BJ (cell line): Measurements from ENCODE around the gene SETD2. TPM values are rescaled to one million over a fixed set of nuclear protein-coding genes. Genes with fewer than 3 reads are reported as not detected.

Source experiments
- CTCF ChIA-PET: fragments of 350-600 bp; formaldehyde crosslinking; extraction: SDS; loops from one replicate; lab custom pipeline; 2021; ENCODE audit warnings: antibody characterized with exemption, inconsistent platforms; lab: Yijun Ruan, JAX
- POLR2A ChIA-PET: fragments of 300-600 bp; sonication (Branson Sonifier 250); formaldehyde crosslinking; extraction: SDS; loops from one replicate; lab custom pipeline; 2021; ENCODE audit warnings: antibody characterized with exemption; lab: Charles Lee
- DNase-seq: peaks from one replicate; pipeline ENCODE4 v3.0.0-alpha.2; 2011; ENCODE audit warnings: low read depth
- H3K27me3 ChIP-seq: 2 replicates; pipeline ENCODE4 v1.6.0; 2011; ENCODE audit warnings: low read length; ENCODE audit not compliant: control insufficient read depth, insufficient read depth
- H3K36me3 ChIP-seq: 2 replicates; pipeline ENCODE4 v1.5.1; 2011; ENCODE audit warnings: low read length; ENCODE audit not compliant: control insufficient read depth, insufficient read depth
- H3K4me3 ChIP-seq: 2 replicates; pipeline ENCODE4 v1.5.1; 2011; ENCODE audit warnings: low read depth, mild to moderate bottlenecking, control low read depth, low read length
- polyA plus RNA-seq: library from polyadenylated mRNA; depleted of rRNA; stranded (reverse); fragments of >200 nt; gene quantifications from 2 replicates; pipeline ENCODE4 v1.2.3, GENCODE V29; 2011
- TF ChIP-seq, protein P1 (sequence below): IDR thresholded peaks from 2 replicates; pipeline ENCODE4 v1.5.1; 2011; ENCODE audit warnings: low read depth, mild to moderate bottlenecking, control low read depth, inconsistent platforms, low read length, moderate library complexity; ENCODE audit not compliant: insufficient read depth

Gene SETD2
- polyA plus RNA-seq, 1 experiment = 12.9 TPM

DNA sequence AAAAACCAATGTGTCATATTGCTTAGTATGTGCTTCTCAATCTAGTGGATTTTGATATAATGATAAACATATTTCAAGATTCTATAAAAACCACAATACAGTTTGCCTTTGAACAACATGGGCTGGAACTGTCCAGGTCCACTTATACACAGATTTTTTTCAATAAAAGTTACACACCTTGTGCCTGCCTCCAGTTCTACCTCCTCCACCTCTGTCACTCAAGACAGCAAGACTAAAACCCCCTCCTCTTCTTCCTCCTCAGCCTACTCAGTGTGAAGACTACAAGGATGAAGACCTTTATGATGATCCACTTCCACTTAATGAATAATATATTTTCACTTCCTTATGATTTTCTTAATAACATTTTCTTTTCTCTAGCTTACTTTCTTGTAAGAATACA lies 5.7 kb downstream of the SETD2 start:
- no peaks in the 10 kb centered on the region for H3K27me3 ChIP-seq
- CTCF ChIA-PET = interaction anchor here (1.4 kb wide), 1 partner anchor 9 kb away, joined by 3 read pairs; no protein-coding TSS in a partner anchor
- POLR2A ChIA-PET = no interaction called here
- no peak overlapping the region for H3K4me3 ChIP-seq
- TF ChIP-seq, protein P1, sequence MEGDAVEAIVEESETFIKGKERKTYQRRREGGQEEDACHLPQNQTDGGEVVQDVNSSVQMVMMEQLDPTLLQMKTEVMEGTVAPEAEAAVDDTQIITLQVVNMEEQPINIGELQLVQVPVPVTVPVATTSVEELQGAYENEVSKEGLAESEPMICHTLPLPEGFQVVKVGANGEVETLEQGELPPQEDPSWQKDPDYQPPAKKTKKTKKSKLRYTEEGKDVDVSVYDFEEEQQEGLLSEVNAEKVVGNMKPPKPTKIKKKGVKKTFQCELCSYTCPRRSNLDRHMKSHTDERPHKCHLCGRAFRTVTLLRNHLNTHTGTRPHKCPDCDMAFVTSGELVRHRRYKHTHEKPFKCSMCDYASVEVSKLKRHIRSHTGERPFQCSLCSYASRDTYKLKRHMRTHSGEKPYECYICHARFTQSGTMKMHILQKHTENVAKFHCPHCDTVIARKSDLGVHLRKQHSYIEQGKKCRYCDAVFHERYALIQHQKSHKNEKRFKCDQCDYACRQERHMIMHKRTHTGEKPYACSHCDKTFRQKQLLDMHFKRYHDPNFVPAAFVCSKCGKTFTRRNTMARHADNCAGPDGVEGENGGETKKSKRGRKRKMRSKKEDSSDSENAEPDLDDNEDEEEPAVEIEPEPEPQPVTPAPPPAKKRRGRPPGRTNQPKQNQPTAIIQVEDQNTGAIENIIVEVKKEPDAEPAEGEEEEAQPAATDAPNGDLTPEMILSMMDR = no peak
- H3K36me3 ChIP-seq = no peaks in the 10 kb centered on the region
- DNase-seq = no peak

DNA sequence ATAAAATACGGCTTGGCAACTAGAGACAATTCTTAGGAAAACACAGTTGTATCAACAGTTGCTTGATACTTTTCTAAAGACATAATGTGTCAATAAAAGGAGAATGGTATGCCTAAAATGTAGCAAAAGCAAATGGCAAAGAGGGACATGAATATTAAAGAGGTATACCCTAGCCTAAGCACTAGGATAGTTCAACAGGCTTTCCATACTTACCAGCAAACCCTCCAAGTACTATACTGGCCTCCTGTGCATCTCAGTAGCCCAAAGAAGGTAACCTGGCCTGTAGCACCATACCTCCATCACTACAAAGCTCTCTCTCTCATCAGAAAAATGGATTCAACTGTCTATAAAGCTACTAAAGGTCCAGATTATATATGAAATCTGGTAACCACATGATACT lies 7.5 kb downstream of the SETD2 start:
- POLR2A ChIA-PET = no interaction called here
- Histone ChIP-seq H3K4me3 (no peak overlapping the region), H3K27me3 (no peaks in the 10 kb centered on the region), H3K36me3 (no peaks in the 10 kb centered on the region)
- TF ChIP-seq, protein P1 = no peak
- CTCF ChIA-PET = no interaction called here
- no peak for DNase-seq

DNA sequence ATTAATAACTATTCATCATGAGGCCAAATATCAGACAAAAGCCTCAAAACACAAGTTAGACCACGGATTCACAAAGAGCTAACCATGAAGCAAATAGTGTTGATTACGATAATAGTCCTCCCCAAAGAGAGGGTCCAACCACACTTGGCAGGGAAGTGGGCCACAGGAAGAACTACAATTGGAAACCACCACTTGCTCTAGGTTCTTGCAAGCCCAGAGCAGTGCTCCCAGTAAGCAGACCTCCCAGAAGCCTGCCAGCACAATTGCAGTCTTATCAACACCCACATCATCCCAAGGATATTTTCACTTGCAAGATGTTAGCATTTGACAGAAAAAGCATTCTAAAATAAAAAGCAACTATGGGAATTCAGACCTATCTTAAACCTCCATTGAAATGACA lies 11.3 kb downstream of the SETD2 start:
- H3K4me3 ChIP-seq = no peak overlapping the region
- DNase-seq = no peak
- TF ChIP-seq, protein P1 = no peak
- ChIA-PET CTCF (no interaction called here), POLR2A (no interaction called here)
- no peaks in the 10 kb centered on the region for H3K36me3 ChIP-seq
- no peaks in the 10 kb centered on the region for H3K27me3 ChIP-seq

DNA sequence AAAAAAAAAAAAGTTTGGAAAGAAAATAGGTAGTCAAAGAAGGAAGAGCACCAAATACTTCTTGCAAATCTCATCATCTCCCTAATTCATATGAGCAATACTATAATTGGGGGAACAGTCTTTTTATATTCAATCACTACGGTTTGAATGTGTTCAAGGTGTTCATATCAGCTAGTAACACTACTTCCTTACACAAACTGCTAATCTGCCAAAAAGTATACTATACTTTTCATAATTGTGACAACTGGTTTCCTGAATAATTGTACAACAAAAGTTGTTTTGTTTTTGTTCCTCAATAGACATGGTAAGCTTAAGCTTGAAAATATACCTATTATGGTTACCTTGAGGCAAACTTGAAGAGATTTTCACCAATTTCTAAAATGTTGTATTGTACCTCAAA lies 12.1 kb downstream of the SETD2 start:
- Histone ChIP-seq H3K4me3 (no peak overlapping the region), H3K36me3 (no peaks in the 10 kb centered on the region), H3K27me3 (no peaks in the 10 kb centered on the region)
- no peak for DNase-seq
- ChIA-PET POLR2A (no interaction called here), CTCF (no interaction called here)
- TF ChIP-seq, protein P1 = no peak

DNA sequence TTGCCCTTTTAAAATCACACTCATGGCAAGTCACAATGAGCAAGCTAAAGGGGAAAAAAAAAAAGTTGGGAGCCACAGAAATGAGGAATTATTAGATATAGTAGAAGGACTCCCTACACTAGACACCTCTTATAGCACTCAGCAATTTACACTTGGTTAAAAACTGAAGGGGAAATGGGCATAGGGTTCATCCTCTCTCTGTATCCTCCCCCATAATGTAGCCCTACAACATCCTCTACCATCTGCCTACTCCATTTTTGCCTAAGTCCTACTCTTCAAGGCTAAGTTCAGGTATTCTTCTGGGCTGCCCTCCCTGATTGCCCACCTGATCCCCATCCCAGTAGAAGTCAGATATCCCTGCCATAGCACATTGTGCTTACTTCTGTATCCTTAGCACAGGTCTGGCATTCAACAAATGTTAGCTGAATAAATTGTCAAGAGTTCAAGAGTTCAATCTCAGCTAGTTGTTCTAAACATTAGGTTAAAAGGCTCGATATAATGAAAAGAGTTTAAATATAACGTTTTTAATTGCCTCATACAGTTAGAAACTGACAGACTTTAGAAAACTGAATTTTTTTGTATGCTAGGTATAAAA lies 14.5 kb downstream of the SETD2 start:
- no peaks in the 10 kb centered on the region; the same call in 1 of the 2 replicates for H3K36me3 ChIP-seq
- H3K27me3 ChIP-seq = no peaks in the 10 kb centered on the region
- ChIA-PET POLR2A (no interaction called here), CTCF (interaction anchor here (1.2 kb wide), 1 partner anchor 10 kb away, joined by 3 read pairs; no protein-coding TSS in a partner anchor)
- DNase-seq = no peak
- H3K4me3 ChIP-seq = no peak overlapping the region
- TF ChIP-seq, protein P1 = no peak
